NCI-H524 treated with DMSO at 0.1 percent for 48 hours (cell line): Measurements from ENCODE around the gene POLA1.

ENCODE experiments used
- DNase-seq: peaks from one replicate; lab custom pipeline; 2025; lab: John Stamatoyannopoulos, UW

Gene POLA1

DNA sequence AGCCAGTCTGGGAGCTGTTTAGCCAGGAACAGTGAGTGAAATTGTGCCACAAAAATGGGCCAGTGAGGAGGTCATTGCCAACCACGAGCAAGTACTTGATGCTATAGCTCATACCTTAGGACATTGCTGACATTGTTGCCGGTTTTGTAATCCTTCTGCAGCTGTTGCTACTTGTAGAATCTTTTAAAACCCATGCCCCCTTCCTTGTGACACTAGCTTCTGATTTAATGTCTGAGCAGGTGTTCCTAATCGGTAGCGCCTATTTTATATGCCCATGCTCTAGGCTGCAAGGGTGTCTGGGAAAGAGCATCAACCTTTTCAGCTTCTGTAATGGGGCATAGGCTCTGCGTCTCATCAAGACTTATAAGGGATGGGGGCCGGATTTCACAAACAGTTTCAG is 2.6 kb downstream of the POLA1 start:
- DNase-seq, result peak; percentile 49

GRCh38 chrX:24702362-24703184 is 8.9 kb downstream of the POLA1 start:
- no peak for DNase-seq

DNA sequence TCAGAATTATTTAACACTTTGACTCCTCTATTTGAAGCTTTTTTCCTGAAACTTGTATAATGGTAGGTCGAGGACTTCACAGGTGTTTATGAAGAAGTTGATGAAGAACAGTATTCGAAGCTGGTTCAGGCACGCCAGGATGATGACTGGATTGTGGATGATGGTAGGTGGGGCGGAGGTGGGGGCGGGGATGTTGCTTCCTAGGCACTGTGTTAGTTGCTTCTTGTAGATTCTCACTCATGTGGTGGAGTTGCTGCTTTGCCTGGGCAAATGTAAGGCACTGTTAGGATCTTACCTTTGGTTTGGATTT is 9.4 kb downstream of the POLA1 start:
- no peak for DNase-seq

- no peak for DNase-seq
Observed at GRCh38 chrX:24718771-24719170, 25.1 kb downstream of the POLA1 start.

- DNase-seq, result no peak
Observed at GRCh38 chrX:24720036-24720435, 26.3 kb downstream of the POLA1 start.

GRCh38 chrX:24728530-24728929 is 34.8 kb downstream of the POLA1 start:
- no peak for DNase-seq

DNA sequence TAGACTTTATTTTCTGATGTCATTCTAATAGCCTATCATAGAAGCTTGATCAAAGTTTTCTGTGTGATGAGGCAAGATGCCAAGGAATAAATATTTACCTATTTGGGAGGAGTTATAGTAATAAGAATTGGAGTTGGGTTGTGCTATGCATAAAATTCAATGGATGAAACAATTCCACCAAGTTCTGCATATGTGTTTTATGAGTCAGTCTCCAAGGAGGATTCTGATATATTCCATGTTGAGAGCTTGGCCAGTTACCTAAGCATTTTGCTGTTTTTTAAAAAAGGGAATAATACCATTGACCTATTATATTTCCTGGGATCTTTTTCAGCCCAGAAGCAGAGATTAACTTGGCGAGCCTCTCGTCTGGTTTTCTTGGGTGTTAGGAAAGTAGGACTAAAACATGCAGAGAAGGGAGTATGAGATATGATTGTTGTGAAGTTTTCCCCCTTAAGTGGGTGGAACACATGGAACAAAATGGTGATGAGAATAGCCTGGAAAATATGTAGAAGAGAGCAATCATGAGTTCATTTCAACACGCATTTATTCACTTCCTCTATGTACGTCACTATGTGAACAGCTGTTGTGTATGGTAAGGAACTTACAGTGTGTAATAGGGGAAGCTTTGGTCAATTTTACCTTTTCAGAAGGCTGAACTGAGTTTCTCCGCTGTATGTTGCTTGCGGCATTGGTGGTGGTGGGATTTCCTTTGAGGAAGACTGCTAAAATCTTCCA is 39.2 kb downstream of the POLA1 start:
- no peak for DNase-seq

- DNase-seq, result no peak
Observed at GRCh38 chrX:24741330-24741729, 47.6 kb downstream of the POLA1 start.

DNA sequence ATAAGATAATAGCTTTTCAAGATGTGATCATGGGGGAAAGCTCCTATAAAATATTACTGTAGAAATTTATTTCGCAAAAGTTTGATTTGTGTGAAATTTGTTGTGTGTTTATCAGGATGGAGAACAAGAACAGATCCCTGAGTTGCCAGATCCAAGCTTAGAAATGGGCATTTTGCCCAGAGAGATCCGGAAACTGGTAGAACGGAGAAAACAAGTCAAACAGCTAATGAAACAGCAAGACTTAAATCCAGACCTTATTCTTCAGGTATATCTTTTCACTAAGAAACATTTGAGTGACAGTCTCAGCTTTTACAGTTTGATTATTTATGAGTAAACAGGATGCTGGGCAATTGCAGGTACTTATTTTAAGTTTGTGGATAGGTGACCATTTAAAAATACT is 54.5 kb downstream of the POLA1 start:
- DNase-seq, result no peak

- DNase-seq, result no peak
Observed at GRCh38 chrX:24759786-24760185, 66.1 kb downstream of the POLA1 start.

- DNase-seq, result no peak
Observed at GRCh38 chrX:24760363-24761000, 66.8 kb downstream of the POLA1 start.

DNA sequence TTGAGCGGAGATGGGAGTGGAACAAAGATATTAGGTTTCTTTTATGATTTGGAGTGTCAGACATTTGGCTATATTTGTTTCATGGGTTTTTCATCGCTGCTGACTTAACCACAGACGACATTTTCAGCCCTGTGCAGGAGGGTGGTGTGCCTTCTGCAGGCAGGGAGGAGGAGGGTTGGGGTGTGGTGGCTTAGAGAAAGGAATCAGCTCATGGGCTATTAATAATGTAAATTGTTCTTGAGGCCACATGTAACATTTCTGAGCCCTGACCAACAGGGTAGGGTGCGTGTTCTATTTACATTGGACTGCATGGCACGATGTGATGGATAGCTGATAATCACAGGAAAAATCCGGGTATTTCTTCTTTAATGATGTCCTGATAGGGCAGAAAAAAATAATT is 67.6 kb downstream of the POLA1 start:
- DNase-seq, result no peak

DNA sequence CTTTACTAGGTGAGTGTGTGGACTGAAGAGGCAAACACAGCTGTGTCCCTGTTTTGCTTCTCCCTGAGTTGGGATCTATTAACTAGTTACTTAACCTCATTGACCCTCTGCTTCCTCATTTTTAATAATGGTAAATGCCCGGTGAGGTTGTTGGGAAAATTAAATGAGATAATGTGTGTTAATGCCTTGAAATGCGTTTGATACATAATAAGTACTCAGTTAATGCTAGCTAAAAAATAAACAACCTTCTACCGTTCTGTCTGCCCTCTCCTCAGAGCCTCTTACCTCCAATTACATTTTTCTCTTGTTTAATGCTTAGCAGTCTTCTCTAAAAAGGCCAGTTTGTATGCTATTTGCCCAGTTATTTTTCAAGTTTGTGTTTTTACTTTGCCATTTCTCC is 70.3 kb downstream of the POLA1 start:
- no peak for DNase-seq

GRCh38 chrX:24767557-24767956 is 73.8 kb downstream of the POLA1 start:
- no peak for DNase-seq

DNA sequence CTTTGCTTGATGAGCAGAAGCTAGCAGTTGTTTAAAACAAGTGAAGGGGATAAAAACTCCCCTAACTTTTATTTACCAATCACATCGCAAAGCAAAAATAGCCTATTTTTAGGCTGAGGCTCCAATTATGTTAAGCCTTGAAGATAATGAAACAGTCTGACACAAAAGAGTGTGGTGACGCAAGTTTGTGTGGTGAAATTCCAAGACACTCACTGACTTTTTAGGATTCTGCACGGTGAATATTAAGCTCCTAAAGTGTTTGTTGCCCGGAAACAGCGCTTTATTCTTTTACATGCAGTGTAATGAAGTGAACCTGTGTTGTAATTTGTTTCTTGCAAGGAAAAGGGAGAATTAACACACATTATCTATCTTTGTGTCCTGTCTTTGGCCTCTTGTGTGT is 74.8 kb downstream of the POLA1 start:
- no peak for DNase-seq

DNA sequence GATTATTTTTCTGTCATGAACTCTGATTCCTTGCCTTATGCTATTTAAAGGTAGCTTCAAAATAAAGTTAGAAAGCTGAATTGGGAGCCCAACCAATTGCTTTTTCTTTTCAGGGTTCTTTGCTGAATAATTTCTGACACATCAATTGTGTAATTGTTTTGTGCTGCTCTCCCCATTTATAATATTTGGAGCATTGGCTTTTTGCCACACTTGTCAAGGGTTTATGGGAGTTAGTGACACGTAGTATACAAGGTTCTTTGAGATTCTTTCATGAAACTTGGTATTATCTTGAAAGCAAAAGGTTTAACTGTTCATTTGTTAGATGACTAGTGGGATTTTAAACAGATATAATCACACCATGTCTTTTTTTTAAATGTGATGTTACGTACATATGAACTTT is 80.9 kb downstream of the POLA1 start:
- no peak for DNase-seq

- no peak for DNase-seq
Observed at GRCh38 chrX:24775891-24776290, 82.2 kb downstream of the POLA1 start.

- DNase-seq, result no peak
Observed at GRCh38 chrX:24777660-24778059, 83.9 kb downstream of the POLA1 start.

DNA sequence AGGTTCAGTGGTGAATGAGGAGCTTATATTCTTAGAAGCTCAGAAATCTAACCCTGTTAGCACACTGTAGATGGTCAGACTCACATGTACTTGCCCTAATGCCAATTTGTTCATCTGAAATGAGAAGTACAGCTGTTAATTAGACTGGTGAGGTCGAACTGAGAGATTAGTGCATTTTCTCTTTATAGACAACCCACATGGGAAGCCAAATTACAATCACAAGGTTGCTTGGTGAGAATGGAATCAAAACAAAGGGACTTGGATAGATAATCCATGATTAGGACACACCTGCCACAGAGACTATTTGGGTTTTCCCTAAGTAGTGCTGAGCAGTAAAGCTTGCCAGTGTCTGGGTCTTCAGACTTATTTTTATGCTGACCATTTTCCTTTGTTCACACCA is 88.3 kb downstream of the POLA1 start:
- DNase-seq, result no peak

GRCh38 chrX:24789047-24789446 is 95.3 kb downstream of the POLA1 start:
- no peak for DNase-seq

DNA sequence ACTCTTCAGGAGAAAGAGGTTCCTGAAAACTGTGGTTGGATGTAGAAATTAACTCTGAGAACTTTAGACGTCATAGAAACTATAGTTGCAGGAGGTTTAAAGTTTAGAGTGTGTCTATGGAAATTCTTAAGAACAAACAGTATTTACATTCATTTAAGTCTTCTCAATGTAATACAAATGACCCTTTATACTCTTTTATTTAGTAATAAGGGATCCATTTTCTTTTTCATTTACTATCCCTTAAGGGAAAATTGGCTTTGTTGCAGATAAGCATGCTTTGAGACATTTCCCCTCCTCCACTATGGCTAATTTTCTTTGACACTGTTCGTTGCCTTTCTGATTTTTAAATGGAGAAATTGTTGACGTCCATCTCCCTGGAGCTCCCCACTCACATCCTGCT is 96.4 kb downstream of the POLA1 start:
- DNase-seq, result no peak

- peak; percentile 81 for DNase-seq
Observed at GRCh38 chrX:24796204-24796603, 102.5 kb downstream of the POLA1 start.

GRCh38 chrX:24799078-24799477 is 105.4 kb downstream of the POLA1 start:
- no peak for DNase-seq
